AG04450 (cell line): ENCODE data around the gene GPX7. TPM values are rescaled to one million over a fixed set of nuclear protein-coding genes. Genes with fewer than 3 reads are reported as not detected.

ENCODE experiments used
- CTCF ChIA-PET: fragments of 300-600, 350-600 bp; formaldehyde crosslinking; extraction: SDS; loops from one replicate; lab custom pipeline; 2022; ENCODE audit warnings: antibody characterized with exemption, inconsistent platforms; lab: Charles Lee
- POLR2A ChIA-PET: fragments of 350-600 bp; formaldehyde crosslinking; extraction: SDS; loops from one replicate; lab custom pipeline; 2021; ENCODE audit warnings: antibody characterized with exemption, inconsistent platforms; lab: Yijun Ruan, JAX
- DNase-seq: peaks from one replicate; pipeline ENCODE4 v3.0.0-alpha.2; 2011; ENCODE audit warnings: low read depth, low spot score
- H3K27ac ChIP-seq: one replicate; pipeline ENCODE4 v1.5.1; 2012; ENCODE audit warnings: low read depth, low read length, control low read depth
- H3K27me3 ChIP-seq: one replicate; pipeline ENCODE4 v1.6.0; 2012; ENCODE audit warnings: low read length; ENCODE audit not compliant: control insufficient read depth, insufficient read depth
- H3K4me3 ChIP-seq: 2 replicates; pipeline ENCODE4 v1.5.1; 2011; ENCODE audit warnings: mild to moderate bottlenecking, low read depth, low read length, control low read depth
- H3K9me3 ChIP-seq: 2 replicates; pipeline ENCODE4 v1.5.1; 2012; ENCODE audit warnings: low read length; ENCODE audit not compliant: control insufficient read depth, insufficient read depth
- CTCF ChIP-seq: IDR thresholded peaks from 2 replicates; pipeline ENCODE4 v1.5.1; 2011; ENCODE audit warnings: low read depth, low read length, control low read depth, inconsistent platforms
- polyA plus RNA-seq: library from polyadenylated mRNA; depleted of rRNA; stranded (reverse); fragments of >200 nt; gene quantifications from 2 replicates; pipeline ENCODE4 v1.2.3, GENCODE V29; 2011

The GPX7 gene
- polyA plus RNA-seq, 1 experiment, result 14.1 TPM

- no peak for TF ChIP-seq CTCF
- peaks cover 15% of the 10 kb centered on the region for H3K9me3 ChIP-seq
- ChIA-PET CTCF (no interaction called here), POLR2A (no interaction called here)
- H3K27ac ChIP-seq, result no peak overlapping the region
- H3K4me3 ChIP-seq, result no peak overlapping the region
- DNase-seq, result no peak
- H3K27me3 ChIP-seq, result no peaks in the 10 kb centered on the region
These were observed 21.6 kb downstream of the GPX7 start for GRCh38 chr1:52623812-52624211.

- Histone ChIP-seq H3K27me3 (peaks cover 11% of the 10 kb centered on the region), H3K9me3 (peaks cover 7% of the 10 kb centered on the region), H3K4me3 (no peak overlapping the region), H3K27ac (no peak overlapping the region)
- no peak for DNase-seq
- ChIA-PET POLR2A (no interaction called here), CTCF (no interaction called here)
- no peak for TF ChIP-seq CTCF
These were observed 24.9 kb downstream of the GPX7 start for GRCh38 chr1:52627028-52627427.

- Histone ChIP-seq H3K9me3 (no peaks in the 10 kb centered on the region; the same call in 1 of the 2 replicates), H3K27me3 (peaks cover 27% of the 10 kb centered on the region), H3K4me3 (no peak overlapping the region), H3K27ac (no peak overlapping the region)
- DNase-seq, result no peak
- ChIA-PET POLR2A (interaction anchor here (0.6 kb wide), 1 partner anchor 43 kb away, joined by 3 read pairs; no protein-coding TSS in a partner anchor), CTCF (interaction anchor here (0.7 kb wide), 1 partner anchor 73 kb away, joined by 3 read pairs; no protein-coding TSS in a partner anchor)
- no peak for TF ChIP-seq CTCF
These were observed 26.6 kb downstream of the GPX7 start for GRCh38 chr1:52628614-52629324.

- CTCF ChIA-PET, result no interaction called here
These were observed 27.1 kb downstream of the GPX7 start for GRCh38 chr1:52629325-52629643.

More at GRCh38 chr1:52629325-52629643, 27.1 kb downstream of the GPX7 start:
- H3K27me3 ChIP-seq, result peaks cover 31% of the 10 kb centered on the region
- no peak for TF ChIP-seq CTCF
- no peak for DNase-seq
- H3K27ac ChIP-seq, result no peak overlapping the region
- POLR2A ChIA-PET, result interaction anchor here (0.6 kb wide), 1 partner anchor 44 kb away, joined by 3 read pairs; no protein-coding TSS in a partner anchor
- no peak overlapping the region; the same call in 1 of the 2 replicates for H3K4me3 ChIP-seq
- H3K9me3 ChIP-seq, result no peaks in the 10 kb centered on the region; the same call in 1 of the 2 replicates
